Panc1 (cell line): Measurements from ENCODE around the gene CARMIL3. TPM values are rescaled to one million over a fixed set of nuclear protein-coding genes. Genes with fewer than 3 reads are reported as not detected.

ENCODE experiments used
- ATAC-seq: fragments of 200-7000 bp; cut with Tn5 transposase; 2 replicates; pipeline ENCODE4 v1.9.1; 2020; ENCODE audit warnings: mild to moderate bottlenecking, moderate library complexity
- BruUV-seq: library from RNA; stranded (reverse); fragments of 400-500 nt; replicated peaks from 2 replicates; lab custom pipeline; 2021; lab: Mats Ljungman, UMichigan
- CTCF ChIA-PET: fragments of 300-600 bp; sonication (Branson Sonifier 250); formaldehyde crosslinking; loops from one replicate; lab custom pipeline; 2022; ENCODE audit warnings: antibody characterized with exemption; lab: Charles Lee
- POLR2A ChIA-PET: fragments of 300-600 bp; sonication (Branson Sonifier 250); formaldehyde crosslinking; loops from one replicate; lab custom pipeline; 2022; ENCODE audit warnings: antibody characterized with exemption; lab: Charles Lee
- DNase-seq: peaks from one replicate; pipeline ENCODE4 v3.0.0-alpha.2; 2010; ENCODE audit warnings: low read depth, low spot score
- H3K27ac ChIP-seq: 2 replicates; pipeline ENCODE4 v1.5.1; 2011; ENCODE audit warnings: mild to moderate bottlenecking, low read length, inconsistent platforms
- H3K27me3 ChIP-seq: fragments of 200-500 bp; sonication (Bioruptor generic); 2 replicates; pipeline ENCODE4 v1.6.0; 2014; ENCODE audit warnings: low read length, inconsistent platforms; ENCODE audit not compliant: control insufficient read depth, insufficient read depth
- H3K36me3 ChIP-seq: fragments of 200-500 bp; sonication (Bioruptor generic); 2 replicates; pipeline ENCODE4 v1.5.1; 2014; ENCODE audit warnings: inconsistent platforms, mild to moderate bottlenecking, low read length, moderate library complexity; ENCODE audit not compliant: control insufficient read depth, insufficient read depth
- H3K4me1 ChIP-seq: 2 replicates; pipeline ENCODE4 v1.5.1; 2011; ENCODE audit warnings: inconsistent platforms, mild to moderate bottlenecking, low read length, moderate library complexity; ENCODE audit not compliant: control insufficient read depth, insufficient read depth
- H3K4me3 ChIP-seq, 2 experiments: 2 replicates each; pipeline ENCODE4 v1.5.1; 2011 to 2012; ENCODE audit warnings: low read depth in 2 of 2, low read length in 2 of 2, mild to moderate bottlenecking in 2 of 2, inconsistent platforms in 1 of 2, moderate library complexity in 1 of 2
- H3K9me3 ChIP-seq: fragments of 200-500 bp; sonication (Bioruptor generic); 2 replicates; pipeline ENCODE4 v1.5.1; 2014; ENCODE audit warnings: low read depth, mild to moderate bottlenecking, inconsistent platforms, low read length, moderate library complexity; ENCODE audit not compliant: control insufficient read depth, insufficient read depth
- CTCF ChIP-seq: fragments of 450-650 bp; IDR thresholded peaks from 2 replicates; pipeline ENCODE4 v1.5.1; 2017; ENCODE audit warnings: mild to moderate bottlenecking
- POLR2AphosphoS5 ChIP-seq: IDR thresholded peaks from 2 replicates; pipeline ENCODE4 v1.6.1; 2012; ENCODE audit warnings: mild to moderate bottlenecking, low read depth, low read length, moderate library complexity
- REST ChIP-seq, 2 experiments: IDR thresholded peaks; 2 replicates each; pipeline ENCODE4 v1.6.1; 2011 to 2012; ENCODE audit warnings: low read depth in 2 of 2, control low read depth in 1 of 2, low read length in 1 of 2, mild to moderate bottlenecking in 1 of 2, moderate library complexity in 1 of 2; ENCODE audit not compliant: insufficient read depth in 1 of 2
- SIN3A ChIP-seq: IDR thresholded peaks from 2 replicates; pipeline ENCODE4 v1.6.1; 2012; ENCODE audit warnings: low read depth, mild to moderate bottlenecking, low read length, moderate library complexity, borderline replicate concordance; ENCODE audit not compliant: insufficient read depth
- TCF7L2 ChIP-seq: IDR thresholded peaks from 2 replicates; pipeline ENCODE4 v1.6.1; 2011; ENCODE audit warnings: mild to moderate bottlenecking, low read depth, low read length, inconsistent platforms
- in situ Hi-C: cut with HindIII; loops from 2 replicates; pipeline ENCODE4 v1.10.0; 2016; ENCODE audit warnings: low sequenced_read_pairs, low pct_unique_long_range_greater_than_20kb
- intact Hi-C: fragments of 100-400 bp; cut with micrococcal nuclease; formaldehyde crosslinking; loops from one replicate; pipeline ENCODE4 v1.10.0; 2022; ENCODE audit not compliant: unreplicated experiment
- total RNA-seq: library from RNA; stranded (reverse); gene quantifications from one replicate; pipeline ENCODE4 v1.2.1, GENCODE V29; 2021; ENCODE audit not compliant: unreplicated experiment

The CARMIL3 gene
- total RNA-seq, 1 experiment from 2014 or later: 0.15 TPM

- H3K36me3 ChIP-seq: no peaks in the 10 kb centered on the region
- in situ Hi-C loops: no loop called here
- ATAC-seq: no peak
Measured at GRCh38 chr14:24071144-24071697, 19.4 kb downstream of the CARMIL3 start, which contains the start of gene CPNE6. Gene CPNE6 (plus strand): TSS chr14:24071562. CDS start chr14:24072937, 1,375 bp downstream.

GRCh38 chr14:24071836-24072430 is 20.1 kb downstream of the CARMIL3 start:
- ChIA-PET POLR2A (interaction anchor here (0.6 kb wide), 1 partner anchor 37 kb away, joined by 18 read pairs; no protein-coding TSS in a partner anchor), CTCF (no interaction called here)
- no peaks in the 10 kb centered on the region for H3K36me3 ChIP-seq
- ATAC-seq: no peak
- no peak overlapping the region for H3K27ac ChIP-seq
- DNase-seq: no peak
- no peaks in the 10 kb centered on the region for H3K9me3 ChIP-seq
- H3K27me3 ChIP-seq: no peaks in the 10 kb centered on the region
- intact Hi-C loops: no loop called here
- no peak for TF ChIP-seq POLR2AphosphoS5
- TF ChIP-seq REST (IDR thresholded peaks at IDR 0.05; ENCODE audit: insufficient read depth in 1 of 2, low read depth in 2 of 2, low read length in 1 of 2): no peak
- TF ChIP-seq SIN3A: no peak
- TF ChIP-seq TCF7L2: no peak
- TF ChIP-seq CTCF: no peak
- no peaks in the 10 kb centered on the region for H3K4me1 ChIP-seq
- BruUV-seq: no TSS peak
- in situ Hi-C loops: no loop called here
- no peak overlapping the region for H3K4me3 ChIP-seq

More at GRCh38 chr14:24071144-24071697, 19.4 kb downstream of the CARMIL3 start, which contains the start of gene CPNE6:
- intact Hi-C loops: no loop called here
- ChIA-PET POLR2A (no interaction called here), CTCF (no interaction called here)
- no peak for DNase-seq
- Histone ChIP-seq H3K4me1 (no peaks in the 10 kb centered on the region), H3K27me3 (no peaks in the 10 kb centered on the region), H3K4me3 (no peak within 1 kb of the TSS), H3K9me3 (no peaks in the 10 kb centered on the region), H3K27ac (no peak within 1 kb of the TSS)
- no TSS peak for BruUV-seq
- TF ChIP-seq SIN3A: no peak
- no peak for TF ChIP-seq CTCF
- no peak for TF ChIP-seq TCF7L2
- TF ChIP-seq POLR2AphosphoS5: no peak
- no peak for TF ChIP-seq REST (IDR thresholded peaks at IDR 0.05; ENCODE audit: insufficient read depth in 1 of 2, low read depth in 2 of 2, low read length in 1 of 2)
